ENCODE measurements around the gene EML6. TPM values are rescaled to one million over a fixed set of nuclear protein-coding genes. Genes with fewer than 3 reads are reported as not detected.

The EML6 gene
- total RNA-seq, 1 donor from 2014 or later = 0.90 TPM

DNA sequence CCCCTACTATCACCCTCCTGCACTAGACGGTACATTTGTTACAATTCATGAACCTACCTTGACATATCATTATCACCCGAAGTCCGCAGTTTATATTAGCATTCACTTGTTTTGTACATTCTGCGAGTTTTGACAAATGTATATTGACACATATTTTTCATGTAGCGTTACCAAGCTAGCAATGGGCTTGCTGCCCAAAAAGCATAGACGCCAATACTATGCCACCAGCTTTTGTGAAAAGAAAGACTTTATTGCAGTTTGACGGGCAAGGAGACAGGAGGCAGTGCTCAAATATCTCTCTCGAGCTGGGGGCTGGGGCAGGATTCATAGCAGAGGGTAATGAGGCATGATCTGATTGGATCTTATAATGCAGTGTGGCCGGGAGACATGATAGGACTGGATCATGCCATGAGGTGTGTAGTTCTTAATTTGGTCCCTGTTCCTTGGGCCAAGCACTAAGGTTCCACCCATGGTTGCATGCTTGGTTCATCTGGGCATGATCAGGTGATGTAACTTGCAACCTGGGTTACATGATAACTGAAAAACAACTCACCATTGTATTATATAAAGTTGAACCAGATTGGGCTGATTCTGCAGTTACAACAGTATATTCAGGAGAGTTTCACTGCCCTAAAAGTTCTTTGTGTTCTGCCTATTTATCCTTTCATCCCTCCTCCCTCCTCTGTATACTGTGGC is 164.5 kb downstream of the EML6 start:
- Mint-ChIP-seq H3K27me3 (ENCODE audit: unreplicated experiment) (no peaks in the 10 kb centered on the region), H3K9me3 (ENCODE audit: unreplicated experiment) (no peaks in the 10 kb centered on the region), H3K36me3 (ENCODE audit: low read depth, unreplicated experiment) (no peaks in the 10 kb centered on the region), H3K4me1 (ENCODE audit: unreplicated experiment) (no peaks in the 10 kb centered on the region), H3K27ac (ENCODE audit: unreplicated experiment) (no peak overlapping the region), H3K4me3 (ENCODE audit: unreplicated experiment) (no peak overlapping the region)
- DNase-seq (ENCODE audit: low spot score) = no peak
- TF ChIP-seq CTCF (IDR thresholded peaks at IDR 0.05; ENCODE audit: unreplicated experiment) = no peak

DNA sequence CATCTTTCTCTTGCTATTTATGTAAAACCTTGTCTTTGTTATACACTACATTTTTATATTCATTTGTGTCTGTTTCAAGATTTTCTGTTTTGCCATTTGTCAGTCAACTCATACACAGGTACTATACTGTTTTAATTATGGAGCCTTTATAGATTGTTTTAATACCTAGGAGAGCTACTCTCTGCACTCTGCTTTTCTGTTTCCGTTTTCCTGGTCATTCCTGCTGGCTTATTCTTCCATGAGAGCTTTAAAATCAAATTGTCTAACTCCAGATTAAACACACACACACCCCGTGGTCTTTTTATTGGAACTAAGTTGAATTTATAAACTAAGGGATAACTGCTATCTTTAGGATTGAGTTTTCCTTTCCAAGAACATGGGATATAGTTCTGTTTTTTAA is 165.6 kb downstream of the EML6 start:
- Mint-ChIP-seq H3K4me1 (ENCODE audit: unreplicated experiment) (no peaks in the 10 kb centered on the region), H3K27ac (ENCODE audit: unreplicated experiment) (no peak overlapping the region), H3K4me3 (ENCODE audit: unreplicated experiment) (no peak overlapping the region), H3K9me3 (ENCODE audit: unreplicated experiment) (no peaks in the 10 kb centered on the region), H3K36me3 (ENCODE audit: low read depth, unreplicated experiment) (no peaks in the 10 kb centered on the region), H3K27me3 (ENCODE audit: unreplicated experiment) (no peaks in the 10 kb centered on the region)
- no peak for TF ChIP-seq CTCF (IDR thresholded peaks at IDR 0.05; ENCODE audit: unreplicated experiment)
- DNase-seq (ENCODE audit: low spot score) = no peak

- no peaks in the 10 kb centered on the region for H3K4me1 Mint-ChIP-seq (ENCODE audit: unreplicated experiment)
- no peaks in the 10 kb centered on the region for H3K27me3 Mint-ChIP-seq (ENCODE audit: unreplicated experiment)
- no peak overlapping the region for H3K4me3 Mint-ChIP-seq (ENCODE audit: unreplicated experiment)
Measured at GRCh38 chr2:54891909-54892308, 168.4 kb downstream of the EML6 start.

GRCh38 chr2:54894467-54894866 is 171.0 kb downstream of the EML6 start:
- no peak for TF ChIP-seq CTCF (IDR thresholded peaks at IDR 0.05; ENCODE audit: unreplicated experiment)
- Mint-ChIP-seq H3K27me3 (ENCODE audit: unreplicated experiment) (no peaks in the 10 kb centered on the region), H3K4me3 (ENCODE audit: unreplicated experiment) (no peak overlapping the region), H3K36me3 (ENCODE audit: low read depth, unreplicated experiment) (no peaks in the 10 kb centered on the region), H3K9me3 (ENCODE audit: unreplicated experiment) (no peaks in the 10 kb centered on the region), H3K27ac (ENCODE audit: unreplicated experiment) (no peak overlapping the region), H3K4me1 (ENCODE audit: unreplicated experiment) (no peaks in the 10 kb centered on the region)
- DNase-seq (ENCODE audit: low spot score) = no peak

More at GRCh38 chr2:54891909-54892308, 168.4 kb downstream of the EML6 start:
- DNase-seq (ENCODE audit: low spot score) = no peak
- no peaks in the 10 kb centered on the region for H3K36me3 Mint-ChIP-seq (ENCODE audit: low read depth, unreplicated experiment)
- H3K27ac Mint-ChIP-seq (ENCODE audit: unreplicated experiment) = no peak overlapping the region
- no peak for TF ChIP-seq CTCF (IDR thresholded peaks at IDR 0.05; ENCODE audit: unreplicated experiment)
- H3K9me3 Mint-ChIP-seq (ENCODE audit: unreplicated experiment) = no peaks in the 10 kb centered on the region

DNA sequence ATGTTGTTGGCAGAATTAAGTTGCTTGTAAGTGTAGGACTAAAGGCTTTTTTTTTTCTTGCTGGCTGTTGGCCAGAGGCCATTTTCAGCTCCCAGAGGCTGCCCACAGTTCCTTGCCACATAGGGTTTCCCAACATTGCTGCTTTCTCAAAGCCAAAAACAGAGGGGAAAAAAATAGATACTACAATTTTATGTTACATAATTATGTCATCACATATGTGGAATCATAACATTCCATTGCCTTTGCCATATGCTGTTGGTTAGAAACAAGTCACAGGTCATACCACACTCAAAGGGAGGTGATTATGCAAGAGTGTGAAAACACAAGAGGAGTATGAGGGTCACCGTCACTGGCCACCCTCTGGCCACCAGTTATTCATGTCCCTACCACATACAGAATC is 172.3 kb downstream of the EML6 start:
- no peak overlapping the region for H3K4me3 Mint-ChIP-seq (ENCODE audit: unreplicated experiment)
- DNase-seq (ENCODE audit: low spot score) = no peak
- no peaks in the 10 kb centered on the region for H3K9me3 Mint-ChIP-seq (ENCODE audit: unreplicated experiment)

More for the DNA sequence above, 172.3 kb downstream of the EML6 start:
- Mint-ChIP-seq H3K27me3 (ENCODE audit: unreplicated experiment) (no peaks in the 10 kb centered on the region), H3K36me3 (ENCODE audit: low read depth, unreplicated experiment) (no peaks in the 10 kb centered on the region), H3K27ac (ENCODE audit: unreplicated experiment) (no peak overlapping the region), H3K4me1 (ENCODE audit: unreplicated experiment) (no peaks in the 10 kb centered on the region)
- TF ChIP-seq CTCF (IDR thresholded peaks at IDR 0.05; ENCODE audit: unreplicated experiment) = no peak
